SJCRH30 (cell line): ENCODE results near the gene F5. TPM values are rescaled to one million over a fixed set of nuclear protein-coding genes. Genes with fewer than 3 reads are reported as not detected.

Experiments used
- DNase-seq, 2 experiments: peaks; one replicate each; pipeline ENCODE4 v3.0.0-alpha.2; 2015 to 2020
- H3K27ac ChIP-seq: fragments of 250-450 bp; sonication (Bioruptor Pico); 2 replicates; pipeline ENCODE4 v1.5.1; 2020; ENCODE audit warnings: mild to moderate bottlenecking, moderate library complexity
- H3K27me3 ChIP-seq: fragments of 250-450 bp; sonication (Bioruptor Pico); 2 replicates; pipeline ENCODE4 v1.5.1; 2020; ENCODE audit warnings: mild to moderate bottlenecking, moderate library complexity
- H3K36me3 ChIP-seq: fragments of 250-450 bp; sonication (Bioruptor Pico); 2 replicates; pipeline ENCODE4 v1.5.1; 2020; ENCODE audit warnings: mild to moderate bottlenecking, moderate library complexity
- H3K4me1 ChIP-seq: fragments of 250-450 bp; sonication (Bioruptor Pico); 2 replicates; pipeline ENCODE4 v1.5.1; 2020; ENCODE audit warnings: mild to moderate bottlenecking, moderate library complexity
- H3K4me3 ChIP-seq: fragments of 250-450 bp; sonication (Bioruptor Pico); 2 replicates; pipeline ENCODE4 v1.5.1; 2020; ENCODE audit warnings: mild to moderate bottlenecking, moderate library complexity
- H3K9me3 ChIP-seq: fragments of 250-450 bp; sonication (Bioruptor Pico); replicated peaks from 2 replicates; pipeline ENCODE4 v1.5.1; 2020; ENCODE audit warnings: mild to moderate bottlenecking, moderate library complexity
- total RNA-seq: library from RNA; depleted of rRNA; stranded (reverse); fragments of >200 nt; shearing (Covaris generic); gene quantifications from 2 replicates; pipeline ENCODE4 v1.2.3, GENCODE V29; 2014; rRNA removed

F5 gene
- total RNA-seq, 1 experiment from 2014 or later: not detected

DNA sequence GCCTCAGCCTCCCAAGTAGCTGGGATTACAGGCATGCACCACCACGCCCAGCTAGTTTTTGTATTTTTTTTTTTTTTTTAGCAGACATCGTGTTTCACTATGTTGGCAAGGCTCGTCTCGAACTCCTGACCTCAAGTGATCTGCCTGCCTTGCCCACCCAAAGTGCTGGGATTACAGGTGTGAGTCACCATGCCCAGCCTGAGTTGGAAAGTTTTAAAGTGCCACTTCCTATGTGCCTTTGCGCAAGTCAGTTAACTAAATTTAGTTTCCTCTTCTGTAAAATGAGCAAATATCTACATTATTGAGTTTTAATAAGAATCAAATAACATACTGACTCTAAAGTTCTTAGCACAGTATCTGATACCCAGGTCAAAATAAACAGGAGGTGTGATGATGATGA is 112.9 kb downstream of the F5 start:
- peaks cover 15% of the 10 kb centered on the region for H3K36me3 ChIP-seq
- no peaks in the 10 kb centered on the region for H3K9me3 ChIP-seq
- peaks cover 4% of the 10 kb centered on the region; the same call in 1 of the 2 replicates for H3K4me1 ChIP-seq
- DNase-seq: no peak
- H3K27me3 ChIP-seq: no peaks in the 10 kb centered on the region
- no peak overlapping the region for H3K27ac ChIP-seq
- no peak overlapping the region for H3K4me3 ChIP-seq

DNA sequence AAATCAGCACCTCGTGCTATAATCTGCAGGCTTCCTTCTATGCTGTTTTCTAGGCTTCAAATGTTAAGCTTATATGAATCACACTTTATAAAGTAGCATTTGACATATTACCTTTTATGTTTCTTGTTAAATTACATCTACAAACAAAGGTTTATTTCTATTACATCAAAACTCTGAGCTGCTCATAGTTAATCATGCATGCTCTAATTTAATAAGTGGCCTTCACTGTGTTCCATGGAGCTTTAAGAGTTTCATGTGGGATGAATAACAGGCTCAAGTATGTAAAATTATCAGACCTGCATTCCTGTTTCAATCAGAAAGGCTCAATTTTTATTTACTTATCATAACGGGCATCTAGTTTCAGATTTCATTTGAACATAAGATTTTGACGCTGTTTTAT is 113.5 kb downstream of the F5 start:
- Histone ChIP-seq H3K9me3 (no peaks in the 10 kb centered on the region), H3K4me1 (peaks cover 4% of the 10 kb centered on the region; the same call in 1 of the 2 replicates), H3K27ac (no peak overlapping the region), H3K27me3 (no peaks in the 10 kb centered on the region), H3K4me3 (no peak overlapping the region), H3K36me3 (peaks cover 18% of the 10 kb centered on the region)
- DNase-seq: no peak

DNA sequence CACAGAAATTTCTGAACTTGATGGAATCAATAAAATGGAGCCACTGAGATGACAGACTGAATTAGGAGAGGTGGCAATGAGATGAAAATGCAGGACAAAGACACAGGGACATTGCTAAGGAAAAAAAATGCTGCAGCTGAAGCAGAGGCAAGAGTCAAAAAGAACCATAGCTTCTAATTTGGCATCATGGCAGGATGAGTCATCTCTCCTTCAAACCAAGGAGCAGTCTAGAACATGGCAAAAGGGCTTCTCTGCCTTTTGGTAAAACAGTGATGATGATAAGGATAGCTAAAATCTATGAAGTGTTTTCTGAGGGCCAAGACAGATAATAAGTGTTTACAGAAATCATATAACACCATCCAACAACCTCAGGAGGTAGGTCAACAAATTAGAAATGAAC is 117.3 kb downstream of the F5 start:
- Histone ChIP-seq H3K4me1 (no peaks in the 10 kb centered on the region), H3K4me3 (no peak overlapping the region), H3K27ac (no peak overlapping the region), H3K36me3 (peaks cover 28% of the 10 kb centered on the region), H3K9me3 (no peaks in the 10 kb centered on the region), H3K27me3 (no peaks in the 10 kb centered on the region)
- no peak for DNase-seq

DNA sequence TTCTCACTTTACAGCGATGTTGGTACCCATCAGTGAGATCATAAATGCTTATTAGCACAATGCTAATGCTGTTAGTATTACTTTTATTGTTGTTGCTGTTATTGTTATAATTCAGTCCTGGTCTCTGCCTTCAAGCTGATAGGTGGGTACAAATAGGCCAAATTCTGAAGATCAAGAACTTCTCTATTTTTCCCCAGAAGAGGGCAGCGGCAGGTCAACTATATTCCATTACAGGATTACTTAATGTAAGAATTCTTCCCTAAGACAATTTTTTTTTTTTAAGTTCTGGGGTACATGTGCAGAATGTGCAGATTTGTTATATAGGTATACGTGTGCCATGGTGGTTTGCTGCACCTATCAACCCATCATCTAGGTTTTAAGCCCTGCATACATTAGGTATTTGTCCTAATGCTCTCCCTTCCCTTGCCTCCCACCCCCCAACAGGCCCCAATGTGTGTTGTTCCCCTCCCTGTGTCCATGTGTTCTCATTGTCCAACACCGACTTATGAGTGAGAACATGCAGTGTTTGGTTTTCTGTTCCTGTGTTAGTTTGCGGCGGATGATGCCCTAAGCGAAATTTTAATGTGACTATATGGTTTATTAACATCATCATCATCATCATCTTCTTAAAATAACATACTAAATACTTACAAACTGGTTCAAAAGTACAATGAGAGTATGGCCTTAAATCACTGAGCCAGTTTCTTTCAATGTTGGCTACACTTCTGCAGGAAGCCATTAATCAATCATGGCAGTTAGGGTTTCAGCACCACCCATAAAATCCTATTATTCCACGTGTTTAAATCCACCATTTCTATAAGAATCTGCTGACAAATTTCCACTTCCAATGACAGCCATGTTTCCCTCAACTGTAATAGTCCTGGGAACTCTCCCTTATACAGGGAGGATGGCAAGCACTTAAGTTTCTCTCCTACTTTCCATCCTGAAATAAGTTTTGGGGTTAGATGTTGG is 119.7 kb downstream of the F5 start:
- Histone ChIP-seq H3K4me1 (no peaks in the 10 kb centered on the region), H3K36me3 (peaks cover 23% of the 10 kb centered on the region), H3K27me3 (no peaks in the 10 kb centered on the region), H3K9me3 (no peaks in the 10 kb centered on the region), H3K27ac (no peak overlapping the region), H3K4me3 (no peak overlapping the region)
- peak; percentile 19 to 50 for DNase-seq

- Histone ChIP-seq H3K27ac (no peak overlapping the region), H3K36me3 (peaks cover 23% of the 10 kb centered on the region), H3K4me3 (no peak overlapping the region), H3K9me3 (no peaks in the 10 kb centered on the region), H3K27me3 (no peaks in the 10 kb centered on the region), H3K4me1 (no peaks in the 10 kb centered on the region)
- no peak for DNase-seq
These were observed 121.0 kb downstream of the F5 start for GRCh38 chr1:169465281-169465680.

Other genes starting within 250 kb of the F5 start
- gene NME7, start 218.7 kb downstream of the F5 start, total RNA-seq: 15.5 and 20.7 TPM in 2 replicates
- gene BLZF1, start 218.3 kb downstream of the F5 start, total RNA-seq: 13.9 and 20.4 TPM in 2 replicates
- gene CCDC181, start 159.0 kb downstream of the F5 start, total RNA-seq: 0.46 and 1.2 TPM in 2 replicates
- gene SLC19A2, start 100.5 kb downstream of the F5 start, total RNA-seq: 26.9 and 27.2 TPM in 2 replicates
- gene SELP, start 43.6 kb upstream of the F5 start, total RNA-seq: not detected in 2 replicates
- gene SELL, start 125.1 kb upstream of the F5 start, total RNA-seq: not detected in 2 replicates
- gene SELE, start 147.6 kb upstream of the F5 start, total RNA-seq: not detected in 2 replicates
- gene METTL18, start 208.4 kb upstream of the F5 start, total RNA-seq: 9.3 and 10.4 TPM in 2 replicates